K562 (cell line): ENCODE results near the gene ZNF582. TPM values are rescaled to one million over a fixed set of nuclear protein-coding genes. Genes with fewer than 3 reads are reported as not detected.

ENCODE experiments used
- ATF4 ChIP-seq: fragments of 450-650 bp; formaldehyde crosslinking; IDR thresholded peaks from 2 replicates; pipeline ENCODE4 v1.4.0; 2022; ENCODE audit warnings: mild to moderate bottlenecking, moderate library complexity
- CTBP1 ChIP-seq: fragments of 450-650 bp; IDR thresholded peaks from 2 replicates; pipeline ENCODE4 v1.6.1; 2016; ENCODE audit warnings: borderline replicate concordance
- DACH1 ChIP-seq: fragments of 450-650 bp; IDR thresholded peaks from 2 replicates; pipeline ENCODE4 v1.6.1; 2018; ENCODE audit not compliant: partially characterized antibody
- HNRNPL ChIP-seq: fragments of 200-400 bp; formaldehyde crosslinking; IDR thresholded peaks from 2 replicates; pipeline ENCODE4 v1.6.1; 2017; ENCODE audit warnings: low read depth, mild to moderate bottlenecking, low read length
- PHB ChIP-seq: fragments of 250-450 bp; sonication (Bioruptor Pico); IDR thresholded peaks from 2 replicates; pipeline ENCODE4 v1.5.0; 2021
- RBM39 ChIP-seq: fragments of 200-400 bp; formaldehyde crosslinking; optimal IDR thresholded peaks from 2 replicates; pipeline ENCODE3; 2018; ENCODE audit warnings: low read depth, low read length
- SREBF1 ChIP-seq: fragments of 150-350 bp; IDR thresholded peaks from 2 replicates; pipeline ENCODE4 v1.6.1; 2014; ENCODE audit warnings: antibody characterized with exemption, low read depth, low read length, borderline replicate concordance
- TAF9B ChIP-seq: fragments of 450-650 bp; IDR thresholded peaks from 2 replicates; pipeline ENCODE4 v1.6.1; 2018; ENCODE audit warnings: mild to moderate bottlenecking; ENCODE audit not compliant: partially characterized antibody
- TGIF2 ChIP-seq: sonication (generic); formaldehyde crosslinking; IDR thresholded peaks from 2 replicates; pipeline ENCODE4 v1.8.1; 2022; ENCODE audit warnings: mild to moderate bottlenecking, missing genetic modification reagents, moderate library complexity
- ZBTB40 ChIP-seq, 2 experiments: fragments of 450-650 bp in 1 of 2; sonication (generic) in 1 of 2; formaldehyde crosslinking in 1 of 2; IDR thresholded peaks; 2 replicates each; pipeline versions ENCODE4 v1.7.1 to v1.9.0; 2016 to 2022; ENCODE audit warnings: inconsistent platforms in 1 of 2, mild to moderate bottlenecking in 1 of 2, missing genetic modification reagents in 1 of 2
- ZNF609 ChIP-seq: sonication (generic); formaldehyde crosslinking; IDR thresholded peaks from 2 replicates; pipeline ENCODE4 v1.8.1; 2023; ENCODE audit warnings: missing genetic modification reagents, mild to moderate bottlenecking, borderline replicate concordance
- polyA plus RNA-seq, 8 experiments: library from polyadenylated mRNA; depleted of rRNA in 4 of 8; stranded (reverse) in 5 of 8; unstranded in 3 of 8; fragments of >200 nt; fragmentation: Nextera tagmentation in 2 of 8; fragmentation: Illumina TruSeq in 1 of 8; extraction: Ambion mirVana in 2 of 8; extraction: Trizol in 1 of 8; gene quantifications; 2 replicates each; pipeline versions ENCODE4 v1.2.1 to v1.2.3, GENCODE V29; 2011 to 2014; ENCODE audit warnings: inconsistent platforms in 1 of 8, missing spikeins in 1 of 8
- total RNA-seq, 7 experiments: library from RNA; depleted of rRNA in 6 of 7; stranded (reverse); fragments of >200 nt in 6 of 7; fragmentation: Illumina TruSeq in 2 of 7; extraction: Trizol in 2 of 7; gene quantifications; 2 replicates each; pipeline versions ENCODE4 v1.2.1 to v1.2.3, GENCODE V29; 2011 to 2021; ENCODE audit warnings: low replicate concordance in 1 of 7

Gene ZNF582
- total and polyA plus RNA-seq, 9 of the 15 experiments (the other 6 are each of a cell fraction or from before 2014, with no cell fraction given) = 0.72 to 3.3 (median 1.6) TPM

- TF ChIP-seq TAF9B = no peak
- TF ChIP-seq CTBP1 = peak; percentile 71; the same call in 1 of the 2 replicates
- no peak for TF ChIP-seq ZNF609 (CRISPR knock-in tag)
- TF ChIP-seq RBM39 = no peak
- peak; percentile 82 for TF ChIP-seq ZBTB40 (IDR thresholded peaks at IDR 0.05)
- no peak for TF ChIP-seq ZBTB40 (CRISPR knock-in tag; IDR thresholded peaks at IDR 0.05)
- no peak for TF ChIP-seq TGIF2
- TF ChIP-seq ATF4 (CRISPR knock-in tag) = no peak
- TF ChIP-seq DACH1 = no peak
- TF ChIP-seq SREBF1 = no peak
- TF ChIP-seq PHB = no peak
- no peak for TF ChIP-seq HNRNPL
Observed at GRCh38 chr19:56393119-56394012, at the start of gene ZNF582 (continued).
